ENCODE results near the gene PIGV.
A peak's percentile ranks its signal among the peaks of the same experiment; 100 is the strongest.

PIGV gene

DNA sequence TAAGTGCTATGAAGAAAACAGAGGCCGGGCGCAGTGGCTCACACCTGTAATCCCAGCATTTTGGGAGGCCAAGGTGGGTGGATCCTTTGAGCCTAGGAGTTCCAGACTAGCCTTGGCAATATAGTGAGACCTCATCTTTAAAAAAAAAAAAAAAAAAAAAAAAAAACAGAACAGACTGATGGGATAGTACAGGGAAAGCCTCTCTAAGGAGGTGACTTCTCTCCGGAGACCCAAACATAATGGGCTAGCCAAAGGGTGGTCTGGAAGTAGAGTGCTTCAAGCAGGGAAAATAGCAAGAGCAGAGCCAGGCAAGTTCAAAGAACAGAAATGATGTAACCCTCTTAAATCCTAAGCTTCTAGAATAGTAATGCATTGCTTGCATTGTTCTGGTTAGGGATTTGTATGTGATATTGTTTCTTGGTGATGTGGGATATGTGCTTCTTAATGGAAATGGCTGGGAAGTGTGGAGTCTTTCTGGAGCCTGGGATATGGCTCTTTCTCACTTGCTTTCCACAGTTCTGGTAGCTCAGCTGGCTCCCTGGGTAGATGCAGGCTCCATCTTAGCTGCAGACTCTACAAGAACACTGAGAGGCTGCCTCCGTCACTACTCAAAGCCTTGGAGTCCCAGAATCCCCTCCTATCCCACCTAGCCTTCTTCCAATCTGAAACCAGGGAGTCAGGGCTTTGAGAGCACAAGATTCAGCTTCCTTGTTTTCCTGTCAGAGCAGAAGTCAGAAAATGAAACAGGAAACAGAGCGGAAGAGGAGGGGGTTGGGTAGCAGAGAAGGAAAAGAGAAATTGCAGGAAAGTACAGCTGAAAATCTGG, 1.9 kb upstream of the PIGV start:
- H3F3A ChIP-seq (ENCODE audit: low read depth), result peaks cover 14% of the 10 kb centered on the region
- no peaks in the 10 kb centered on the region for H3K27me3 ChIP-seq (ENCODE audit: insufficient read depth, low read length, poor library complexity, severe bottlenecking)
- peaks cover 21% of the 10 kb centered on the region; the same call in 1 of the 2 replicates for H3K36me3 ChIP-seq (ENCODE audit: insufficient read depth, low read length)
- H3K4me2 ChIP-seq (ENCODE audit: low read depth, low read length, poor library complexity, severe bottlenecking), result peak overlapping the region; percentile 99
- peaks cover 68% of the 10 kb centered on the region for H3K4me1 ChIP-seq (ENCODE audit: insufficient read depth, low read length, poor library complexity, severe bottlenecking)
- H3K9me3 ChIP-seq (ENCODE audit: insufficient read depth, low read depth, low read length), result no peaks in the 10 kb centered on the region
- H3K9ac ChIP-seq (ENCODE audit: low read depth, low read length, poor library complexity, severe bottlenecking), result peak overlapping the region; percentile 99
- peaks cover 7% of the 10 kb centered on the region for H4K20me1 ChIP-seq (ENCODE audit: insufficient read depth, low read length, poor library complexity, severe bottlenecking)
- H2AFZ ChIP-seq (ENCODE audit: low read length), result no peak overlapping the region
- H3K4me3 ChIP-seq (ENCODE audit: low read length, poor library complexity, severe bottlenecking), result peak overlapping the region; percentile 81
- no peaks in the 10 kb centered on the region for H3K9me2 ChIP-seq (replicated peaks; ENCODE audit: low read depth, low read length)
- H3K79me2 ChIP-seq (ENCODE audit: insufficient read depth, low read length), result peaks cover 26% of the 10 kb centered on the region
- TF ChIP-seq CTCF (conservative IDR thresholded peaks at IDR 0.05; ENCODE audit: low read length) (no peak), EZH2phosphoT487 (IDR thresholded peaks at IDR 0.05; ENCODE audit: borderline replicate concordance) (no peak)

DNA sequence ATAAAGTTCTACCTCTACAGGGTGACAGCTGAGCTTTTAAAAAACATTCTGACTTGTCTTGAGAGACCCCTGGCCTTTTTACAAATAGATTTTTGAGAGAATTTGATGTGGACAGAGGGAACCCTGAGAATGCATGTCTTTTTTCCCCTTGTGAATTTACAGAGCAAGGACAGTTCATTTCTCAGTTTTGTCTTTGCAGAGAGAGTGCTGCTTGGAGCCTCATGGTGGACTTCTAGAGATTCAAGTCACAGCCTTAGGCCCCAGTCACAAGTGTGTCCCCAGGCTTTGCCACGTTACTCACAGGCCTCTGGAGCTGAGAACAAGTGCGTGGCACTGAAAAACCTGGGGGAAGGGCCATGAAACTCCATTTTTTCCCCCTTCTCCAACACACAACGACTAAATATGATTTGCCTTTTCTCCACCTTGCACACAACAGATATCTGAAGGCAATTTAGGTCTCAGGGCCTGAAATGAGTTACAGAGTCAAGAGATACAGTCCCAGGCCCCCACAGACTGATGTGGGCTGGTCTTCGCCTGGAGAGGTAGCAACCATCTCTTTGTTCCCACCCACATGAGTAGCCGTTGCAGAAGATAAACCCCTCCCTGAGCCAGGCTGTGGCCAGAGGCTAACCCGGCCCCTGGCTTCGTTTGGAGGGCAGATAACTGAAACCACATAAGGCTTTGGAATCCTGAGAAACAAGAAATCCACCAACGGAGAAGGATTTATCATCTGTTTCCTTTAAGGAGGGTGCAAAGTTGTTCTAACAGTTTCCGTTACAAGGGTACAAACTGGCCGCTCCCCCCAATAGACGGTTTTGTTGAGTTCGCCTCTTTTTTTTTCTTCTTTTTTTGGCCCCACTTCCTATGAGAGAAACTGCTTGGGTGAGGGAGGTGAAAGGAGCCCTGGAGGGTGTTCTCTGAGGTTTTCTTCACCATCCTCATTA, 1.0 kb upstream of the PIGV start:
- no peak for TF ChIP-seq EZH2phosphoT487 (IDR thresholded peaks at IDR 0.05; ENCODE audit: borderline replicate concordance)
- no peak for TF ChIP-seq CTCF (conservative IDR thresholded peaks at IDR 0.05; ENCODE audit: low read length)
- Histone ChIP-seq H3F3A (ENCODE audit: low read depth) (peaks cover 14% of the 10 kb centered on the region), H3K79me2 (ENCODE audit: insufficient read depth, low read length) (peaks cover 31% of the 10 kb centered on the region), H4K20me1 (ENCODE audit: insufficient read depth, low read length, poor library complexity, severe bottlenecking) (peaks cover 4% of the 10 kb centered on the region), H3K4me3 (ENCODE audit: low read length, poor library complexity, severe bottlenecking) (peak overlapping the region; percentile 81), H3K9me2 (replicated peaks; ENCODE audit: low read depth, low read length) (no peaks in the 10 kb centered on the region), H3K36me3 (ENCODE audit: insufficient read depth, low read length) (peaks cover 13% of the 10 kb centered on the region; the same call in 1 of the 2 replicates), H3K4me2 (ENCODE audit: low read depth, low read length, poor library complexity, severe bottlenecking) (peak overlapping the region; percentile 99), H3K9me3 (ENCODE audit: insufficient read depth, low read depth, low read length) (no peaks in the 10 kb centered on the region), H3K27me3 (ENCODE audit: insufficient read depth, low read length, poor library complexity, severe bottlenecking) (no peaks in the 10 kb centered on the region), H3K4me1 (ENCODE audit: insufficient read depth, low read length, poor library complexity, severe bottlenecking) (peaks cover 76% of the 10 kb centered on the region), H3K9ac (ENCODE audit: low read depth, low read length, poor library complexity, severe bottlenecking) (peak overlapping the region; percentile 99), H2AFZ (ENCODE audit: low read length) (peak overlapping the region; percentile 88; the same call in 1 of the 2 replicates)

DNA sequence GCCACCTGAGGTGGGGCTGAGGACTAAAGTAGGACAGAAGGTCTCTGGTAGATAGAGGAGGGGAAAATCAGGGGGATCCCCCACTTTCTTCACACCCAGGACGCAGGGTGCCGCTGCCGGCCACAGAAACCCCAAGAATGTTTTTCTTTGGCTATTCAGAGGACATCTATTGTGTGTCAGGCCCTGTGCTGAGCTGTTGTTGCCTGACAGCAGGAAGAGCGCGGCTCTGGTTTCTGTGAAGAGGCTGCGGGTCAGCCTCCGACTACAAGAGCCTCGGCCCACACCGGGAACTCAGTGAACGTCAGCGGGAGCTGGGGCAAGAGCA, 407 bp upstream of the PIGV start:
- peaks cover 4% of the 10 kb centered on the region for H4K20me1 ChIP-seq (ENCODE audit: insufficient read depth, low read length, poor library complexity, severe bottlenecking)
- H3K9me2 ChIP-seq (replicated peaks; ENCODE audit: low read depth, low read length), result no peaks in the 10 kb centered on the region
- peak overlapping the region; percentile 99 for H3K9ac ChIP-seq (ENCODE audit: low read depth, low read length, poor library complexity, severe bottlenecking)
- H3K79me2 ChIP-seq (ENCODE audit: insufficient read depth, low read length), result peaks cover 34% of the 10 kb centered on the region
- peaks cover 79% of the 10 kb centered on the region for H3K4me1 ChIP-seq (ENCODE audit: insufficient read depth, low read length, poor library complexity, severe bottlenecking)
- peak overlapping the region; percentile 81 for H3K4me3 ChIP-seq (ENCODE audit: low read length, poor library complexity, severe bottlenecking)
- peaks cover 14% of the 10 kb centered on the region for H3F3A ChIP-seq (ENCODE audit: low read depth)
- H3K27me3 ChIP-seq (ENCODE audit: insufficient read depth, low read length, poor library complexity, severe bottlenecking), result no peaks in the 10 kb centered on the region
- peak overlapping the region; percentile 99 for H3K4me2 ChIP-seq (ENCODE audit: low read depth, low read length, poor library complexity, severe bottlenecking)
- TF ChIP-seq EZH2phosphoT487 (IDR thresholded peaks at IDR 0.05; ENCODE audit: borderline replicate concordance) (no peak), CTCF (conservative IDR thresholded peaks at IDR 0.05; ENCODE audit: low read length) (no peak)
- H3K9me3 ChIP-seq (ENCODE audit: insufficient read depth, low read depth, low read length), result no peaks in the 10 kb centered on the region
- peaks cover 6% of the 10 kb centered on the region; the same call in 1 of the 2 replicates for H3K36me3 ChIP-seq (ENCODE audit: insufficient read depth, low read length)
- peak overlapping the region; percentile 88 for H2AFZ ChIP-seq (ENCODE audit: low read length)

All from Loucy (cell line).